Activated CD4-positive, alpha-beta T cell treated with anti-CD3 and anti-CD28 coated beads for 48 hours (primary cell): ENCODE data around the gene ETS1.
A peak's percentile ranks its signal among the peaks of the same experiment; 100 is the strongest.

ENCODE experiments used
- DNase-seq: peaks from one replicate; pipeline ENCODE4 v3.0.0-alpha.2; 2020

ETS1 gene

GRCh38 chr11:128515826-128516778 is 71.3 kb downstream of the ETS1 start:
- no peak for DNase-seq

GRCh38 chr11:128515086-128515485 is 72.3 kb downstream of the ETS1 start:
- no peak for DNase-seq

GRCh38 chr11:128513915-128514681 is 73.3 kb downstream of the ETS1 start:
- no peak for DNase-seq

- no peak for DNase-seq
Observed at GRCh38 chr11:128512474-128512996, 74.8 kb downstream of the ETS1 start.

GRCh38 chr11:128511712-128512111 is 75.6 kb downstream of the ETS1 start:
- DNase-seq: no peak

- no peak for DNase-seq
Observed at GRCh38 chr11:128509621-128510389, 77.6 kb downstream of the ETS1 start.

- no peak for DNase-seq
Observed at GRCh38 chr11:128508770-128509510, 78.4 kb downstream of the ETS1 start.

GRCh38 chr11:128507936-128508335 is 79.4 kb downstream of the ETS1 start:
- DNase-seq: no peak

- DNase-seq: peak; percentile 72
Observed at GRCh38 chr11:128506999-128507611, 80.3 kb downstream of the ETS1 start.

- no peak for DNase-seq
Observed at GRCh38 chr11:128506356-128506755, 81.0 kb downstream of the ETS1 start.

GRCh38 chr11:128505449-128506065 is 81.8 kb downstream of the ETS1 start:
- peak; percentile 55 for DNase-seq

GRCh38 chr11:128504486-128504885 is 82.9 kb downstream of the ETS1 start:
- no peak for DNase-seq

GRCh38 chr11:128503245-128503991 is 83.9 kb downstream of the ETS1 start:
- no peak for DNase-seq

GRCh38 chr11:128502726-128503125 is 84.6 kb downstream of the ETS1 start:
- DNase-seq: no peak

GRCh38 chr11:128501632-128502549 is 85.5 kb downstream of the ETS1 start:
- no peak for DNase-seq

GRCh38 chr11:128501008-128501407 is 86.3 kb downstream of the ETS1 start:
- no peak for DNase-seq

GRCh38 chr11:128500493-128500892 is 86.9 kb downstream of the ETS1 start:
- no peak for DNase-seq

- DNase-seq: no peak
Observed at GRCh38 chr11:128499613-128500253, 87.6 kb downstream of the ETS1 start.
